Measurements from ENCODE around the gene CIAO1. TPM values are rescaled to one million over a fixed set of nuclear protein-coding genes. Genes with fewer than 3 reads are reported as not detected.

The CIAO1 gene
- total and polyA plus RNA-seq, 2 of the 13 experiments (the other 11 are each of a cell fraction or from before 2014, with no cell fraction given) = 99.3 to 120 TPM

DNA sequence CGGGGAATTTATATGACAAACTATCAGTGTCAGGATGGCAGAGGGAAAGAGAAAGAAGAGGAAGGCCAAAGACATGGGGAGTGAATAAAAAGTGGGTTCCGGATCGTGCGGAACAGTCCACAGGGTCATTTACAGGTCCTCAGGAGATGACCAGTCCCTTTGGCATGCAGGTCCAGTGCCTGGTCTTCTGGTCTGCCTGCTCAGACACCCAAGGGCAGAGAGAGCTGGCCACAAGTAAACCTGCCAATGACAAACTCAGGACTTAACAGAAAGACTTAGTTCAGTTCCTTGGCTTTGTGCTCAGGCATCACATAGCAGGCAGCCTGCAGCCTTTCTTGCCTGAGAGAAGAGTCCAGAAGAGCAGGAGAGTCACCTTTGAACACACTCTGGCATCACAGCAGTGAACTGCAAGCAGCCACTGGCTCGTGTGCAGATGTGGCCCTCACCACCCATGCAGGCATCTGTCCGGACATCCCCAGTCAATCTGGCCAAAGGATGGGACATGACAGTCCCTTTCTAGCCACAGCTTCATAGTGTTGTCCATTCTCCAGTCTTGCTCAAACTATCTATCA is 14.2 kb upstream of the CIAO1 start (continued):
- TF ChIP-seq, protein P1, sequence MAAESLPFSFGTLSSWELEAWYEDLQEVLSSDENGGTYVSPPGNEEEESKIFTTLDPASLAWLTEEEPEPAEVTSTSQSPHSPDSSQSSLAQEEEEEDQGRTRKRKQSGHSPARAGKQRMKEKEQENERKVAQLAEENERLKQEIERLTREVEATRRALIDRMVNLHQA (CRISPR knock-in tag; IDR thresholded peaks at IDR 0.05) = no peak
- 0 out of 2 replicates have a peak, but pooled peaks have one; percentile 79 for TF ChIP-seq FIP1L1 (IDR thresholded peaks at IDR 0.05; ENCODE audit: borderline replicate concordance, insufficient read depth, low read depth, low read length)
- peak; percentile 93 for TF ChIP-seq XRCC5 (optimal IDR thresholded peaks at IDR 0.05; ENCODE audit: low read length)
- TF ChIP-seq, protein P2, sequence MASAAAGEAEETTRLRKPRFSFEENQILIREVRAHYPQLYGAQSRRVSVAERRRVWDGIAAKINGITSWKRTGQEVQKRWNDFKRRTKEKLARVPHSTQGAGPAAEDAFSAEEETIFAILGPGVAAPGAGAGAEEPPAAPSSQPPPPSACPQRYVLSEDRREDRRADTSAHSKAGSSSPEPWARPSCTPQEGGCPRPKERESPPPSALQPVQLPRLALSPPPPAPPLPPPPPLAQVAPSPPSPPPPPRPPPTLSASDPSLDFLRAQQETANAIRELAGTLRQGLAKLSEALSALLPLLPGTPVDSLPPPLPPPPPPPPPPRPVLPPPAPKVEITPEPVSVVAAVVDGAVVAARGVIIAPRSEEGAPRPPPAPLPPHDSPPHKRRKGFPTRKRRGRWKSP (CRISPR knock-in tag; IDR thresholded peaks at IDR 0.05) = no peak
- TF ChIP-seq ZNF441 (CRISPR knock-in tag; IDR thresholded peaks at IDR 0.05; ENCODE audit: borderline replicate concordance) = no peak
- TF ChIP-seq CBX5 (CRISPR knock-in tag; IDR thresholded peaks at IDR 0.05; ENCODE audit: borderline replicate concordance) = peak; percentile 76; the same call in 1 of the 2 replicates
- peak; percentile 51; the same call in 1 of the 2 replicates for TF ChIP-seq MIER2 (CRISPR knock-in tag; IDR thresholded peaks at IDR 0.05)
- TF ChIP-seq, protein P3, sequence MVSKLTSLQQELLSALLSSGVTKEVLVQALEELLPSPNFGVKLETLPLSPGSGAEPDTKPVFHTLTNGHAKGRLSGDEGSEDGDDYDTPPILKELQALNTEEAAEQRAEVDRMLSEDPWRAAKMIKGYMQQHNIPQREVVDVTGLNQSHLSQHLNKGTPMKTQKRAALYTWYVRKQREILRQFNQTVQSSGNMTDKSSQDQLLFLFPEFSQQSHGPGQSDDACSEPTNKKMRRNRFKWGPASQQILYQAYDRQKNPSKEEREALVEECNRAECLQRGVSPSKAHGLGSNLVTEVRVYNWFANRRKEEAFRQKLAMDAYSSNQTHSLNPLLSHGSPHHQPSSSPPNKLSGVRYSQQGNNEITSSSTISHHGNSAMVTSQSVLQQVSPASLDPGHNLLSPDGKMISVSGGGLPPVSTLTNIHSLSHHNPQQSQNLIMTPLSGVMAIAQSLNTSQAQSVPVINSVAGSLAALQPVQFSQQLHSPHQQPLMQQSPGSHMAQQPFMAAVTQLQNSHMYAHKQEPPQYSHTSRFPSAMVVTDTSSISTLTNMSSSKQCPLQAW (CRISPR knock-in tag; IDR thresholded peaks at IDR 0.05) = peak; percentile 57; the same call in 1 of the 2 replicates
- TF ChIP-seq NBN (conservative IDR thresholded peaks at IDR 0.05) = no peak
- TF ChIP-seq ZNF180 (CRISPR knock-in tag; IDR thresholded peaks at IDR 0.05; ENCODE audit: borderline replicate concordance, low read depth) = no peak
- no peak for TF ChIP-seq ZNF30 (CRISPR knock-in tag; IDR thresholded peaks at IDR 0.05)
- peak; percentile 65; the same call in 1 of the 2 replicates for TF ChIP-seq KMT2B (CRISPR knock-in tag; IDR thresholded peaks at IDR 0.05)
- no peak for TF ChIP-seq SYNCRIP (IDR thresholded peaks at IDR 0.05; ENCODE audit: insufficient read depth, low read depth, low read length)
- peak; percentile 31 for TF ChIP-seq MED8 (CRISPR knock-in tag; IDR thresholded peaks at IDR 0.05; ENCODE audit: insufficient replicate concordance)
- TF ChIP-seq, protein P4, sequence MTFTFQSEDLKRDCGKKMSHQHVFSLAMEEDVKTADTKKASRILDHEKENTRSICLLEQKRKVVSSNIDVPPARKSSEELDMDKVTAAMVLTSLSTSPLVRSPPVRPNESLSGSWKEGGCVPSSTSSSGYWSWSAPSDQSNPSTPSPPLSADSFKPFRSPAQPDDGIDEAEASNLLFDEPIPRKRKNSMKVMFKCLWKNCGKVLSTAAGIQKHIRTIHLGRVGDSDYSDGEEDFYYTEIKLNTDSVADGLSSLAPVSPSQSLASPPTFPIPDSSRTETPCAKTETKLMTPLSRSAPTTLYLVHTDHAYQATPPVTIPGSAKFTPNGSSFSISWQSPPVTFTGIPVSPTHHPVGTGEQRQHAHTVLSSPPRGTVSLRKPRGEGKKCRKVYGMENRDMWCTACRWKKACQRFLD (CRISPR knock-in tag; IDR thresholded peaks at IDR 0.05; ENCODE audit: borderline replicate concordance) = no peak
- TF ChIP-seq, protein P5, sequence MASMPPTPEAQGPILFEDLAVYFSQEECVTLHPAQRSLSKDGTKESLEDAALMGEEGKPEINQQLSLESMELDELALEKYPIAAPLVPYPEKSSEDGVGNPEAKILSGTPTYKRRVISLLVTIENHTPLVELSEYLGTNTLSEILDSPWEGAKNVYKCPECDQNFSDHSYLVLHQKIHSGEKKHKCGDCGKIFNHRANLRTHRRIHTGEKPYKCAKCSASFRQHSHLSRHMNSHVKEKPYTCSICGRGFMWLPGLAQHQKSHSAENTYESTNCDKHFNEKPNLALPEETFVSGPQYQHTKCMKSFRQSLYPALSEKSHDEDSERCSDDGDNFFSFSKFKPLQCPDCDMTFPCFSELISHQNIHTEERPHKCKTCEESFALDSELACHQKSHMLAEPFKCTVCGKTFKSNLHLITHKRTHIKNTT (CRISPR knock-in tag; IDR thresholded peaks at IDR 0.05) = no peak
- 0 out of 2 replicates have a peak, but pooled peaks have one; percentile 25 for TF ChIP-seq HCFC1 (IDR thresholded peaks at IDR 0.05; ENCODE audit: low read depth, low read length)
- no peak for TF ChIP-seq ZNF10 (CRISPR knock-in tag; IDR thresholded peaks at IDR 0.05; ENCODE audit: borderline replicate concordance, low read depth)
- peak; percentile 52; the same call in 1 of the 2 replicates for TF ChIP-seq RAD21 (CRISPR knock-in tag; IDR thresholded peaks at IDR 0.05)
- no peak for TF ChIP-seq ZNF558 (CRISPR knock-in tag; IDR thresholded peaks at IDR 0.05; ENCODE audit: borderline replicate concordance)
- no peak for TF ChIP-seq LCORL (IDR thresholded peaks at IDR 0.05)
- TF ChIP-seq LCORL (CRISPR knock-in tag; IDR thresholded peaks at IDR 0.05) = no peak
- no peak for TF ChIP-seq ZNF3 (CRISPR knock-in tag; IDR thresholded peaks at IDR 0.05)
- TF ChIP-seq, protein P6, sequence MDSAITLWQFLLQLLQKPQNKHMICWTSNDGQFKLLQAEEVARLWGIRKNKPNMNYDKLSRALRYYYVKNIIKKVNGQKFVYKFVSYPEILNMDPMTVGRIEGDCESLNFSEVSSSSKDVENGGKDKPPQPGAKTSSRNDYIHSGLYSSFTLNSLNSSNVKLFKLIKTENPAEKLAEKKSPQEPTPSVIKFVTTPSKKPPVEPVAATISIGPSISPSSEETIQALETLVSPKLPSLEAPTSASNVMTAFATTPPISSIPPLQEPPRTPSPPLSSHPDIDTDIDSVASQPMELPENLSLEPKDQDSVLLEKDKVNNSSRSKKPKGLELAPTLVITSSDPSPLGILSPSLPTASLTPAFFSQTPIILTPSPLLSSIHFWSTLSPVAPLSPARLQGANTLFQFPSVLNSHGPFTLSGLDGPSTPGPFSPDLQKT (CRISPR knock-in tag; IDR thresholded peaks at IDR 0.05; ENCODE audit: borderline replicate concordance) = no peak
- no peak for TF ChIP-seq ZNF460 (CRISPR knock-in tag; IDR thresholded peaks at IDR 0.05; ENCODE audit: borderline replicate concordance)

Data from HepG2 (cell line).